Measurements from ENCODE around the gene GSK3A. TPM values are rescaled to one million over a fixed set of nuclear protein-coding genes. Genes with fewer than 3 reads are reported as not detected.

The GSK3A gene
- total and polyA plus RNA-seq, 2 of the 8 experiments (the other 6 are each of a cell fraction or from before 2014, with no cell fraction given), result 55.3 to 84.0 TPM

- TF ChIP-seq CHD7 (IDR thresholded peaks at IDR 0.05; ENCODE audit: insufficient replicate concordance, low read length) (no peak), SIX5 (IDR thresholded peaks at IDR 0.05; ENCODE audit: low read depth, low read length) (no peak), SUZ12 (IDR thresholded peaks at IDR 0.05; ENCODE audit: low read length) (no peak), RAD21 (IDR thresholded peaks at IDR 0.05 in 1 of 2, conservative IDR thresholded peaks at IDR 0.05 in 1 of 2; ENCODE audit: low read depth in 2 of 2, low read length in 2 of 2) (no peak; a peak in 1 of 4 replicates), SP1 (IDR thresholded peaks at IDR 0.05; ENCODE audit: low read depth, low read length) (no peak), MAFK (IDR thresholded peaks at IDR 0.05; ENCODE audit: low read depth, low read length) (no peak), JUN (IDR thresholded peaks at IDR 0.05; ENCODE audit: low read depth, low read length) (no peak), EGR1 (IDR thresholded peaks at IDR 0.05; ENCODE audit: borderline replicate concordance, low read depth, low read length) (no peak)
These were observed 47.7 kb upstream of the GSK3A start (continued) for GRCh38 chr19:42290136-42290522.
